ENCODE results near the gene PFDN1. TPM values are rescaled to one million over a fixed set of nuclear protein-coding genes. Genes with fewer than 3 reads are reported as not detected.

PFDN1 gene
- total RNA-seq, 1 experiment from 2014 or later = 49.8 TPM

- no peak for DNase-seq
- Histone ChIP-seq H3K36me3 (ENCODE audit: insufficient read depth, low read length) (no peaks in the 10 kb centered on the region), H2AFZ (ENCODE audit: low read length) (no peak overlapping the region), H3K4me3 (ENCODE audit: low read length) (no peak overlapping the region), H4K20me1 (ENCODE audit: insufficient read depth, low read depth, low read length) (no peaks in the 10 kb centered on the region), H3K9me2 (replicated peaks; ENCODE audit: insufficient read depth, low read length) (no peaks in the 10 kb centered on the region), H3K9ac (ENCODE audit: low read length) (no peak overlapping the region), H3K4me2 (ENCODE audit: low read depth, low read length, poor library complexity, severe bottlenecking) (no peak overlapping the region), H3K27me3 (ENCODE audit: low read length) (no peaks in the 10 kb centered on the region), H3K4me1 (ENCODE audit: low read length) (peaks cover 15% of the 10 kb centered on the region), H3K27ac (ENCODE audit: low read length) (no peak overlapping the region), H3K9me3 (ENCODE audit: low read length) (no peaks in the 10 kb centered on the region), H3K79me2 (ENCODE audit: low read length) (peaks cover 14% of the 10 kb centered on the region; the same call in 1 of the 2 replicates)
These were observed 53.4 kb downstream of the PFDN1 start for GRCh38 chr5:140249536-140249935.

- H3K4me2 ChIP-seq (ENCODE audit: low read depth, low read length, poor library complexity, severe bottlenecking) = no peak overlapping the region
- H2AFZ ChIP-seq (ENCODE audit: low read length) = no peak overlapping the region
- H3K9me3 ChIP-seq (ENCODE audit: low read length) = no peaks in the 10 kb centered on the region
- H3K36me3 ChIP-seq (ENCODE audit: insufficient read depth, low read length) = no peaks in the 10 kb centered on the region
- no peak overlapping the region for H3K27ac ChIP-seq (ENCODE audit: low read length)
- DNase-seq = no peak
- H3K4me3 ChIP-seq (ENCODE audit: low read length) = no peak overlapping the region
- H3K9me2 ChIP-seq (replicated peaks; ENCODE audit: insufficient read depth, low read length) = no peaks in the 10 kb centered on the region
- H4K20me1 ChIP-seq (ENCODE audit: insufficient read depth, low read depth, low read length) = no peaks in the 10 kb centered on the region
- H3K9ac ChIP-seq (ENCODE audit: low read length) = no peak overlapping the region
- peaks cover 15% of the 10 kb centered on the region for H3K4me1 ChIP-seq (ENCODE audit: low read length)
- 0 out of 2 replicates have a peak, but pooled peaks cover 10% of the 10 kb centered on the region for H3K79me2 ChIP-seq (ENCODE audit: low read length)
- no peaks in the 10 kb centered on the region for H3K27me3 ChIP-seq (ENCODE audit: low read length)
These were observed 54.5 kb downstream of the PFDN1 start for GRCh38 chr5:140248414-140248813.

- Histone ChIP-seq H3K4me1 (ENCODE audit: low read length) (peaks cover 15% of the 10 kb centered on the region), H2AFZ (ENCODE audit: low read length) (no peak overlapping the region), H3K36me3 (ENCODE audit: insufficient read depth, low read length) (no peaks in the 10 kb centered on the region), H3K9ac (ENCODE audit: low read length) (no peak overlapping the region), H3K4me2 (ENCODE audit: low read depth, low read length, poor library complexity, severe bottlenecking) (no peak overlapping the region), H3K27ac (ENCODE audit: low read length) (no peak overlapping the region), H3K27me3 (ENCODE audit: low read length) (no peaks in the 10 kb centered on the region), H3K9me3 (ENCODE audit: low read length) (no peaks in the 10 kb centered on the region), H3K79me2 (ENCODE audit: low read length) (0 out of 2 replicates have a peak, but pooled peaks cover 4% of the 10 kb centered on the region), H3K4me3 (ENCODE audit: low read length) (no peak overlapping the region), H3K9me2 (replicated peaks; ENCODE audit: insufficient read depth, low read length) (no peaks in the 10 kb centered on the region), H4K20me1 (ENCODE audit: insufficient read depth, low read depth, low read length) (no peaks in the 10 kb centered on the region)
- no peak for DNase-seq
These were observed 56.4 kb downstream of the PFDN1 start for GRCh38 chr5:140246378-140247122.

GRCh38 chr5:140245926-140246325 lies 57.0 kb downstream of the PFDN1 start:
- Histone ChIP-seq H3K27me3 (ENCODE audit: low read length) (no peaks in the 10 kb centered on the region), H3K79me2 (ENCODE audit: low read length) (0 out of 2 replicates have a peak, but pooled peaks cover 2% of the 10 kb centered on the region), H3K27ac (ENCODE audit: low read length) (no peak overlapping the region), H4K20me1 (ENCODE audit: insufficient read depth, low read depth, low read length) (no peaks in the 10 kb centered on the region), H3K9me3 (ENCODE audit: low read length) (no peaks in the 10 kb centered on the region), H3K36me3 (ENCODE audit: insufficient read depth, low read length) (no peaks in the 10 kb centered on the region), H3K4me2 (ENCODE audit: low read depth, low read length, poor library complexity, severe bottlenecking) (no peak overlapping the region), H2AFZ (ENCODE audit: low read length) (no peak overlapping the region), H3K9ac (ENCODE audit: low read length) (no peak overlapping the region), H3K4me3 (ENCODE audit: low read length) (no peak overlapping the region), H3K9me2 (replicated peaks; ENCODE audit: insufficient read depth, low read length) (no peaks in the 10 kb centered on the region), H3K4me1 (ENCODE audit: low read length) (peaks cover 15% of the 10 kb centered on the region)
- DNase-seq = no peak

GRCh38 chr5:140245341-140245740 lies 57.6 kb downstream of the PFDN1 start:
- peak; percentile 43 for DNase-seq
- H3K4me2 ChIP-seq (ENCODE audit: low read depth, low read length, poor library complexity, severe bottlenecking) = no peak overlapping the region
- H3K4me3 ChIP-seq (ENCODE audit: low read length) = no peak overlapping the region
- H3K36me3 ChIP-seq (ENCODE audit: insufficient read depth, low read length) = no peaks in the 10 kb centered on the region
- H2AFZ ChIP-seq (ENCODE audit: low read length) = no peak overlapping the region
- no peak overlapping the region for H3K27ac ChIP-seq (ENCODE audit: low read length)
- peak overlapping the region; percentile 53 for H3K9ac ChIP-seq (ENCODE audit: low read length)
- no peaks in the 10 kb centered on the region for H3K27me3 ChIP-seq (ENCODE audit: low read length)
- no peaks in the 10 kb centered on the region for H4K20me1 ChIP-seq (ENCODE audit: insufficient read depth, low read depth, low read length)
- peaks cover 15% of the 10 kb centered on the region for H3K4me1 ChIP-seq (ENCODE audit: low read length)
- 0 out of 2 replicates have a peak, but pooled peaks cover 2% of the 10 kb centered on the region for H3K79me2 ChIP-seq (ENCODE audit: low read length)
- H3K9me3 ChIP-seq (ENCODE audit: low read length) = no peaks in the 10 kb centered on the region
- H3K9me2 ChIP-seq (replicated peaks; ENCODE audit: insufficient read depth, low read length) = no peaks in the 10 kb centered on the region

- no peak overlapping the region for H2AFZ ChIP-seq (ENCODE audit: low read length)
- no peaks in the 10 kb centered on the region for H3K36me3 ChIP-seq (ENCODE audit: insufficient read depth, low read length)
- no peak overlapping the region for H3K9ac ChIP-seq (ENCODE audit: low read length)
- peak; percentile 91 for DNase-seq
- no peak overlapping the region for H3K4me2 ChIP-seq (ENCODE audit: low read depth, low read length, poor library complexity, severe bottlenecking)
- H3K9me3 ChIP-seq (ENCODE audit: low read length) = no peaks in the 10 kb centered on the region
- peaks cover 15% of the 10 kb centered on the region for H3K4me1 ChIP-seq (ENCODE audit: low read length)
- 0 out of 2 replicates have a peak, but pooled peaks cover 2% of the 10 kb centered on the region for H3K79me2 ChIP-seq (ENCODE audit: low read length)
- H3K27ac ChIP-seq (ENCODE audit: low read length) = no peak overlapping the region
- no peaks in the 10 kb centered on the region; the same call in 1 of the 2 replicates for H4K20me1 ChIP-seq (ENCODE audit: insufficient read depth, low read depth, low read length)
- H3K27me3 ChIP-seq (ENCODE audit: low read length) = no peaks in the 10 kb centered on the region
- H3K4me3 ChIP-seq (ENCODE audit: low read length) = no peak overlapping the region
- no peaks in the 10 kb centered on the region for H3K9me2 ChIP-seq (replicated peaks; ENCODE audit: insufficient read depth, low read length)
These were observed 58.3 kb downstream of the PFDN1 start for GRCh38 chr5:140244525-140245025.

GRCh38 chr5:140243706-140244250 lies 59.1 kb downstream of the PFDN1 start:
- Histone ChIP-seq H3K27me3 (ENCODE audit: low read length) (no peaks in the 10 kb centered on the region), H3K4me1 (ENCODE audit: low read length) (peaks cover 15% of the 10 kb centered on the region), H3K9ac (ENCODE audit: low read length) (no peak overlapping the region), H3K79me2 (ENCODE audit: low read length) (no peaks in the 10 kb centered on the region), H3K4me3 (ENCODE audit: low read length) (no peak overlapping the region), H3K27ac (ENCODE audit: low read length) (no peak overlapping the region), H3K4me2 (ENCODE audit: low read depth, low read length, poor library complexity, severe bottlenecking) (no peak overlapping the region), H3K9me2 (replicated peaks; ENCODE audit: insufficient read depth, low read length) (no peaks in the 10 kb centered on the region), H3K9me3 (ENCODE audit: low read length) (no peaks in the 10 kb centered on the region), H3K36me3 (ENCODE audit: insufficient read depth, low read length) (no peaks in the 10 kb centered on the region), H2AFZ (ENCODE audit: low read length) (no peak overlapping the region), H4K20me1 (ENCODE audit: insufficient read depth, low read depth, low read length) (peaks cover 5% of the 10 kb centered on the region; the same call in 1 of the 2 replicates)
- DNase-seq = no peak

- Histone ChIP-seq H3K36me3 (ENCODE audit: insufficient read depth, low read length) (no peaks in the 10 kb centered on the region), H3K9me3 (ENCODE audit: low read length) (no peaks in the 10 kb centered on the region), H3K4me3 (ENCODE audit: low read length) (no peak overlapping the region), H4K20me1 (ENCODE audit: insufficient read depth, low read depth, low read length) (peaks cover 6% of the 10 kb centered on the region; the same call in 1 of the 2 replicates), H3K4me1 (ENCODE audit: low read length) (peaks cover 15% of the 10 kb centered on the region), H3K9ac (ENCODE audit: low read length) (no peak overlapping the region), H3K4me2 (ENCODE audit: low read depth, low read length, poor library complexity, severe bottlenecking) (no peak overlapping the region), H3K79me2 (ENCODE audit: low read length) (no peaks in the 10 kb centered on the region), H3K27ac (ENCODE audit: low read length) (no peak overlapping the region), H3K27me3 (ENCODE audit: low read length) (no peaks in the 10 kb centered on the region), H3K9me2 (replicated peaks; ENCODE audit: insufficient read depth, low read length) (no peaks in the 10 kb centered on the region), H2AFZ (ENCODE audit: low read length) (no peak overlapping the region)
- DNase-seq = no peak
These were observed 59.9 kb downstream of the PFDN1 start for GRCh38 chr5:140242890-140243585.

All from Karpas-422 (cell line).